ENCODE measurements around the gene FHOD1. TPM values are rescaled to one million over a fixed set of nuclear protein-coding genes. Genes with fewer than 3 reads are reported as not detected.

The FHOD1 gene
- total and polyA plus RNA-seq, 9 of the 15 experiments (the other 6 are each of a cell fraction or from before 2014, with no cell fraction given) = 18.7 to 126 (median 32.3) TPM

GRCh38 chr16:67268136-67268579 is 20.9 kb upstream of the FHOD1 start (continued):
- TF ChIP-seq E2F1 (CRISPR knock-in tag; IDR thresholded peaks at IDR 0.05) = no peak
- TF ChIP-seq TCF3 (CRISPR knock-in tag; IDR thresholded peaks at IDR 0.05) = peak; percentile 73
- no peak for TF ChIP-seq U2AF2 (optimal IDR thresholded peaks at IDR 0.05; ENCODE audit: low read depth, low read length)
- no peak for TF ChIP-seq TSC22D4 (tag; IDR thresholded peaks at IDR 0.05)
- peak; percentile 11; the same call in 1 of the 2 replicates for TF ChIP-seq ZFX (CRISPR knock-in tag; IDR thresholded peaks at IDR 0.05)
- TF ChIP-seq MXI1 (IDR thresholded peaks at IDR 0.05; ENCODE audit: low read depth, low read length) = no peak
- TF ChIP-seq RCOR1 (IDR thresholded peaks at IDR 0.05; ENCODE audit: borderline replicate concordance in 1 of 2, low read depth in 2 of 2, low read length in 2 of 2) = peak in 1 of 2 experiments; percentile 92; a peak in 2 of 4 replicates
- peak; percentile 65 for TF ChIP-seq FOXM1 (IDR thresholded peaks at IDR 0.05; ENCODE audit: low read depth)
- no peak for TF ChIP-seq FOXM1 (CRISPR knock-in tag; IDR thresholded peaks at IDR 0.05; ENCODE audit: low read depth)
- TF ChIP-seq CBFA2T3 (IDR thresholded peaks at IDR 0.05) = peak; percentile 94
- TF ChIP-seq TRIM28 (IDR thresholded peaks at IDR 0.05) = peak; percentile 74; the same call in 1 of the 2 replicates
- TF ChIP-seq NFYB (IDR thresholded peaks at IDR 0.05; ENCODE audit: extremely low read depth, insufficient read length) = no peak
- TF ChIP-seq SMAD1 (IDR thresholded peaks at IDR 0.05; ENCODE audit: low read depth, low read length, partially characterized antibody) = no peak
- TF ChIP-seq DMBX1 (CRISPR knock-in tag; IDR thresholded peaks at IDR 0.05; ENCODE audit: borderline replicate concordance) = peak; percentile 50; the same call in 1 of the 2 replicates
- TF ChIP-seq HMBOX1 (IDR thresholded peaks at IDR 0.05) = peak; percentile 96
- no peak for TF ChIP-seq PREB (CRISPR knock-in tag; IDR thresholded peaks at IDR 0.05)
- no peak for TF ChIP-seq ID3 (CRISPR knock-in tag; IDR thresholded peaks at IDR 0.05)
- TF ChIP-seq ID3 (tag; IDR thresholded peaks at IDR 0.05) = no peak
- TF ChIP-seq SRSF9 (IDR thresholded peaks at IDR 0.05; ENCODE audit: borderline replicate concordance, low read depth, low read length) = no peak
- TF ChIP-seq GATAD2B (IDR thresholded peaks at IDR 0.05; ENCODE audit: borderline replicate concordance) = no peak
- TF ChIP-seq FOXK2 (conservative IDR thresholded peaks at IDR 0.05 in 1 of 2, IDR thresholded peaks at IDR 0.05 in 1 of 2; ENCODE audit: low read depth in 2 of 2) = peak; percentile 10 to 37; a peak in 2 of 4 replicates
- no peak for TF ChIP-seq ZZZ3 (IDR thresholded peaks at IDR 0.05)

Data from K562 (cell line).